Endometrial microvascular endothelial cells (primary cell): ENCODE measurements around the gene ZNF107. TPM values are rescaled to one million over a fixed set of nuclear protein-coding genes. Genes with fewer than 3 reads are reported as not detected.
"Not testable (repeated sequence)": the region's sequence is repeated elsewhere in the genome, so short reads cannot be mapped to it uniquely, and the experiment has no call there.

Experiments used
- in situ Hi-C: cut with HindIII; loops from 2 replicates; pipeline ENCODE4 v1.10.0; 2017; ENCODE audit warnings: low sequenced_read_pairs, low pct_unique_long_range_greater_than_20kb; ENCODE audit errors: inconsistent ontology term
- total RNA-seq: library from RNA; depleted of rRNA; stranded (reverse); fragments of >200 nt; gene quantifications from one replicate; pipeline ENCODE4 v1.2.3, GENCODE V29; 2015; ENCODE audit errors: inconsistent ontology term

The ZNF107 gene
- total RNA-seq, 1 donor from 2014 or later, result 1.0 TPM

- in situ Hi-C loops, result no loop called here
These were observed 40.8 kb downstream of the ZNF107 start for GRCh38 chr7:64706625-64707292.

GRCh38 chr7:64717896-64718295, 52.0 kb downstream of the ZNF107 start:
- in situ Hi-C loops, result not testable (repeated sequence)

GRCh38 chr7:64729089-64729848, 63.3 kb downstream of the ZNF107 start:
- in situ Hi-C loops, result no loop called here

- in situ Hi-C loops, result no loop called here
These were observed 67.8 kb downstream of the ZNF107 start for GRCh38 chr7:64733550-64734240.

GRCh38 chr7:64736575-64736974, 70.6 kb downstream of the ZNF107 start:
- in situ Hi-C loops, result no loop called here

GRCh38 chr7:64738403-64738802, 72.5 kb downstream of the ZNF107 start:
- in situ Hi-C loops, result not testable (repeated sequence)

- in situ Hi-C loops, result not testable (repeated sequence)
These were observed 73.0 kb downstream of the ZNF107 start for GRCh38 chr7:64738953-64739352.

- in situ Hi-C loops, result no loop called here
These were observed 78.7 kb downstream of the ZNF107 start for GRCh38 chr7:64744680-64745079.

- in situ Hi-C loops, result no loop called here
These were observed 81.9 kb downstream of the ZNF107 start for GRCh38 chr7:64747802-64748201.

GRCh38 chr7:64753032-64753431, 87.1 kb downstream of the ZNF107 start:
- in situ Hi-C loops, result no loop called here

GRCh38 chr7:64755865-64756264, 89.9 kb downstream of the ZNF107 start:
- in situ Hi-C loops, result no loop called here

GRCh38 chr7:64758151-64758550, 92.2 kb downstream of the ZNF107 start:
- in situ Hi-C loops, result no loop called here

Other genes starting within 250 kb of the ZNF107 start
- gene ZNF680, start 103.1 kb upstream of the ZNF107 start, total RNA-seq, result 2.5 TPM
- gene ZNF138, start 128.3 kb downstream of the ZNF107 start, total RNA-seq, result 4.9 TPM
- 2.7 TPM for gene ZNF273, start 237.1 kb downstream of the ZNF107 start, total RNA-seq